HL-60 (cell line): Measurements from ENCODE around the gene OR6X1.

Experiments used
- POLR2AphosphoS5 ChIP-seq: IDR thresholded peaks from 2 replicates; pipeline ENCODE4 v1.6.1; 2012; ENCODE audit warnings: low read depth
- TF ChIP-seq, protein P1 (sequence below): IDR thresholded peaks from one replicate; pipeline ENCODE4 v1.5.1; 2011; ENCODE audit warnings: low read length, control low read depth, inconsistent platforms; ENCODE audit not compliant: insufficient read depth

- TF ChIP-seq, protein P1, sequence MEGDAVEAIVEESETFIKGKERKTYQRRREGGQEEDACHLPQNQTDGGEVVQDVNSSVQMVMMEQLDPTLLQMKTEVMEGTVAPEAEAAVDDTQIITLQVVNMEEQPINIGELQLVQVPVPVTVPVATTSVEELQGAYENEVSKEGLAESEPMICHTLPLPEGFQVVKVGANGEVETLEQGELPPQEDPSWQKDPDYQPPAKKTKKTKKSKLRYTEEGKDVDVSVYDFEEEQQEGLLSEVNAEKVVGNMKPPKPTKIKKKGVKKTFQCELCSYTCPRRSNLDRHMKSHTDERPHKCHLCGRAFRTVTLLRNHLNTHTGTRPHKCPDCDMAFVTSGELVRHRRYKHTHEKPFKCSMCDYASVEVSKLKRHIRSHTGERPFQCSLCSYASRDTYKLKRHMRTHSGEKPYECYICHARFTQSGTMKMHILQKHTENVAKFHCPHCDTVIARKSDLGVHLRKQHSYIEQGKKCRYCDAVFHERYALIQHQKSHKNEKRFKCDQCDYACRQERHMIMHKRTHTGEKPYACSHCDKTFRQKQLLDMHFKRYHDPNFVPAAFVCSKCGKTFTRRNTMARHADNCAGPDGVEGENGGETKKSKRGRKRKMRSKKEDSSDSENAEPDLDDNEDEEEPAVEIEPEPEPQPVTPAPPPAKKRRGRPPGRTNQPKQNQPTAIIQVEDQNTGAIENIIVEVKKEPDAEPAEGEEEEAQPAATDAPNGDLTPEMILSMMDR = no peak
- no peak for TF ChIP-seq POLR2AphosphoS5
These were observed 16.4 kb upstream of the OR6X1 start for GRCh38 chr11:123770712-123771111.
